GM21381 (cell line): ENCODE results near the gene EYS.

Experiments
- ATAC-seq: cut with Tn5 transposase; IDR thresholded peaks from one replicate; pipeline ENCODE4 v1.9.1; 2021; ENCODE audit warnings: mild to moderate bottlenecking, moderate library complexity; ENCODE audit not compliant: unreplicated experiment

The EYS gene

DNA sequence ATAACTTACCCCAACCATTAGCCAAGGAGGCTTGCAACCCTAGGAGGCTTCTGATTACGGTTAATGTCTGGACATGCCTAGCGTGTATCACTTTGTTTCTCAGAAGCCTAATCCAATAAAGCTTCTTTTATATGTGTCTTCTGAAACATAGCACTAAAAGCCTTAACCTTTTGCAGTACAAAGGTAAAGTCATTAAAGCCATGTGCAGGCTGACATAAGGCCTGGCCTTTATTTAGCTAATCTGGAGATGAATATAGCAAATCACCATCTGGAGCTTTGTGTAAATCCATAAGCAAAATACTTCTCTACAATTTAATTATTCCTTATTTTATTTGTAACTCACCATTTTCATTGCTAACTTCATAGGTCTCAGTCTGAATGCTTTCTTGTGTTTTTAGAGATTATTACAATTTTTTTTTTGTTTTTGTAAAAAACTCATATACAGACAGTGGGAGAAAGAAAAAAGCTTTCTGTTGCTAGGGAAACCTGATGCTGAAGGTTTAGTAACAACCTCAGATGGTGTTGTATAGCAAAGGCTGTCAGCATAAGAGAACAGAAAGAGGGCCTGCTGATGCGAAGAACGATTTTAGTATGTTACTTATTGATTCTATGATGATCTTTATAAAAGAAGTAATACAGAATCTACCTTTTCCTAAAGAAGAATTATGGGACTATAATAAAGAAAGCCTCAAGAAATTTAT is at the start of gene EYS:
Gene EYS (minus strand): TSS at position 101 of the 701 bp plus-strand sequence. CDS start 211,816 bp downstream, outside the sequence.
- ATAC-seq = no peak

DNA sequence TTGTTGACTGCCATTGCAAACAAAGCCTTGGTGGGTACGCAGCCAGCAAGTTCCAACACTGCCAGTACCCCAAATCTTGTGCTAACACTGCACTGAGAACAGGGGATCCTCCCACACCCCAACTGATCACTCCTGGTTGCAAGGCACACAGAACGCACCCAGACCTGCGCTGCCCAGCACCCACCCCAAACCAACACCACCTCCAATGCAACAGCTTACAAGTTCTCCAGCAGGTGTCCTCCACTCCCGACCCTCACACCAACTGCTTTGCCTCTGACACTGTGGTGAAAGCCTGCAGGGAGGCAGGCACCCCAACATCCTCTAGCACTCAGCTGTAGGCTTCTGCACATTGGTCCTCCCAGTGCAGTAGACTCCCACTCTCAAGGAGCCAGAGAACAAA is 39.3 kb upstream of the EYS start:
- ATAC-seq = no peak

DNA sequence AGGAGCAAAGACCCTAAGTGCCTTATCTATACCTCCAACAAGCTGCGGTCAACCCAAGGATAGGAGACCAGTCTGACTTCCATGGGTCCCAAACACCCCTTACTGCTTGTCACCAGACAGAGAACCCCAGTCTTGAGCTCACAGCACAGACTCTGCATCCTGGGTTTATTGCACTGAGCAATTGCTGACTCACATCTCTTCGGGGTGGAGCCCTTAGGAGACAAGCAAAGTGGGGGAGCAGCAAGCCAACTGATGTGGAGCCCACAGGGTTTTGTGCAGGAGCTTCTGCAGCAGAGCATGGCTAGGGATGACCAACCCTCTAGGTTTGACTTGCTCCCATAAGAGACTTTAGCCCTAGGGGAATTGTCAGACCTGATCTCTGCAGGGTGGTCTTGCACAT is 38.6 kb upstream of the EYS start:
- no peak for ATAC-seq

DNA sequence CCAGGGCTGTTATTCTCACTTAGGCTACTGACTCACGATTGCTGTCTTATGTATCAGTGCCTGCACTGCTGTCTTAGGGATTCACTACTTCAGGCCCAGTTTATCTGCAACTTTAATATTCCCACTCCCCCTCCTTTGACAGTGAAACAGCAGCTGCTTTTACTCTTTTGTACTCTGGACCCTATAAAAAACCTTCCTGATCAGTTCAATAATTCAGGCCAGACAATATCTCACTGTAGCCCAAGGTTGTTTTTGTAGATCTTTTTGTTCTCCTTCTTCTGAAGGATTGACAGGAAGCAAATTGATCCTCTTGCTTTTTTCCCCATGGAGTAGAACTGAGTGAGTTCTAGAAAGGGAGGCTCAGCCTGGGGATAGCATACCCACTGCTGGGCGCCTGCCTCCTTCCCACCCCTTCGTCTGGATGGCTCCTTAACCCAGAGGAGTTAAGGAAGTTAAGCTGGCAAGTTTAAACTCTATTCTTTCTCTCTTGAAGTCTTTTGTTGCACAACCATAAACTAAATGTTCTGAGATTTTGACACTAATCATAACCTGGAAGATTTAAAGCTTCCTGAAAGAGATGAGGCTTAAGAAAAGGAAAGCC is 22.0 kb upstream of the EYS start:
- no peak for ATAC-seq

DNA sequence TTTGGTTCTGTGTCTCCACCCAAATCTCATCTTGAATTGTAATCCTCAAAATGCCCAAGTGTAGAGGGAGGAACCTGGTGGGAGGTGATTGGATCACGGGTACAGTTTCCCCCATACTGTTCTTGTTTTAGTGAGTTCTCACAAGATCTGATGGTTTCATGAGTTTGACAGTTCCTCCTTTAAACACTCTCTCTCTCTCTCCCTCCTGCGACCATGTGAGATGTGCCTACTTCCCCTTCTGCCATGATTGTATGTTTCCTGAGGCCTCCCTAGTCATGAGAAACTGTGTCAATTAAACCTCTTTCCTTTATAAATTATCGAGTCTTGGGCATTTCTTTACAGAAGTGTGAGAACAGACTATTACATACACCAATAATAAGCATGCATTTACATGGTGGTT is 12.1 kb upstream of the EYS start:
- no peak for ATAC-seq

DNA sequence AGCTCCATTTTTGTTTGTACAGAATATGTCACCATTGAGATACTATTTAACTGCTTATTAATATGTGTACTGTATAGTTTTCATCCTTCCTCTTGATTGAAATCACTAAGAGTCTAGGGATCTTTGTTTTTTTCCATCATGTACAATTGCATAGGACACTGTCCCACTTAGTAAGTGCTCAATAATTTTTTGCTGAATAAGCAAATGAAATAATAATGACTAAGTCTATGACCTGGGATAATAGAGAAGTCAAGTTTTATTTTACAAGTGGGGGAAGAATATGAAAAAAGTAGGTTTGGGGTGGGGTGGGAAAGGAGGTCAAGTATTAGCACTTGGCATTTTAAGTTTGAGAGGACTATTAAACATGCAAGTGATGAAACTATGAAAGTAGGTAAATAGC is 4.5 kb upstream of the EYS start:
- ATAC-seq = no peak

DNA sequence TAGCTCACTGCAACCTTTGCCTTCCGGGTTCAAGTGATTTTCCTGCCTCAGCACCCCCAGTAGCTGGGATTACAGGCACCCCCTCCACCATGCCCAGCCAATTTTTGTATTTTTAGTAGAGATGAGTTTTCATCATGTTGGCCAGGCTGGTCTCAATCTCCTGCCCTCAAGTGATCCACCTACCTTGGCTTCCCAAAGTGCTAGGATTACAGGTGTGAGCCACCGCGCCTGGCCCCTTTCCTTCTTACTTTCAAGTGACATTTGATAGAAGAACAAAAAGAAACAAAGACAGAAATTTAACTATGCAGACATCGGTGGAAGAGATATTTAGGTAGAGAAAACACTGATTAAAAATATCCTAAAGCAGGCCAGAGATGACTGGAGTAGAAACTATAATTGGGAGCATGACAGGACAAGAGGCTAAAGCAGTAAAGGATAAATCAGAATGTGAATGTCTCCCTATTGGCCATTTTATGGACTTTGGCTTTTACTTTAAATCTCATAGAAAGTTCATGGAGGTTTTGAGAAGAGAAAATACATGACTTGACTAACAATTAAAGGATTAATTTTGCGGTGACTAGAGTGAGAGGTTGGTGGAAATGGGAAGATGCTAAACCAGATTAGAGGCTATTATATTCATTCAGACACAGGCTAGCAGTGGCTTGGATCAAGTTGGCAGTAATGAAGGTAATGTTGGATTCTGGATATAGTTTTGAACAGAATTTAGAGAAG is 2.2 kb upstream of the EYS start:
- no peak for ATAC-seq

DNA sequence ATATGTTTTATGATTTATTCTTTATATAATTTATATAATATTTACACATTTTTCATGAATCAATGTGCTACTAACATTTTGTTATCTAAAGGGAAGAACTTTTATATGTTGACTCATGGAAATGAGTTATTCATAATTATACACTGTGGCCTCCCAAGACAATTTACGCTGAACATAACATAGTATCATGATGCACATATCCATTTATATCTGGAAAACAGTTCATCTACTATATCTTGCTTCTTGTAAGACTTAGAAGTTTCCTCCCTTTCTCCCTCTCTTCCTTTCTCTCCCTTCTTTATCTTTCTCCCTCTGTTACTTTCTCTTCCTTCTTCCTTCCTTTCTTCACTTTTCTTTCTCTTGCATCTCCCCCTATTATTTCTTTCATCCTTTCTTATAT is 1.1 kb upstream of the EYS start:
- ATAC-seq = no peak

DNA sequence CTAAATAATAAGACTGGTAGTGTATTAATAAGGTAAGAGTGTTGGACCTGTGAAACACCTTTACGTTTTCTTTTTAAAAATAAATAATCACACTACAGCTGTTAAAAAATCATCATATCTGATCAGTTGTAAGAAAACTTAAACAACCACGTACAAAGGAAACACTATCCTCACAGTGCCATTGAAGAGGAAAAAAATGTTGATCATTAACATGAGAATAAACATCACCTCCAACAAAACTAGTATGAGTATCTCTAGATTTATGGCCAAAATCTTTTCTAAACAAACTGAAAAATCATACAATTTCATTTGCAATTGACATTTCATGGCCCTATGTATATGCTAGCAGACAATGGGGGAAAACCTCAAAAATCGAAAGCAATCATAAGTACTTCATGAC is 590 bp downstream of the EYS start:
- no peak for ATAC-seq

DNA sequence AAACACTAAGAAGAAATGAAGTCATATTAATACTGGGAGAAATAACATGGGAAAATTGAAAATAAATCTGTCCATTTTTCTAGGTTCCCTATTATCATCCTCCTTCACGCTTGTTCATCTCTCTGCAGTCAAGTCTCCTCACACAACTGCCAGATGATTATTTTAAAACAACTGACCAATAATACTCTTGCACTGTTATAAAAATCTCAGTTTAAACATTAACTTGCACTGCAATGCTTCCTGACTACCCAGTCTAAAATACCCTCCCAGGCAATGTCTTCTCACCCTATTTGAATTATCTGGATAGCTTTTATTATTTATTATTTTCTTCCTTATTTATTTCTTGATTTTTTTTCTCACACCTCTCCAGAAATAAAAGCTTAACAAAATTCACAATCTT is 5.7 kb downstream of the EYS start:
- no peak for ATAC-seq

DNA sequence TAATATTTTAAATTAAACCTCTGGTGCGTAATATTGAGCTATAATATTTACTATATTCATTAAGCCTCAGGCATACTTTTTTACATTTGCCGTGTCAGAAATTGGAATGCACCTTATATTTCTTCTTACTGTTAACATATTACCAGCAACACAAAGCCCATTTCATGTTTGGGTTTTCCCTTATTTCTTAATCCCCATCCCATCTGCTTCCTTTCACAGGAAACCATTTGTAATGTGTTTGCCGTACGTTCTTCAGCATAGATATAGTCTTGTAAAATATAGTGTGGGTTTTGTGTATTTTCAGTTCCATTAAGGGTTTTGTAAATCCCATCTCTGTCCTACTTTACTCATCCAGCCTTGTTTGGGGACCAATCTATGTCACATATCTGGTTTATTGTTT is 6.5 kb downstream of the EYS start:
- no peak for ATAC-seq

DNA sequence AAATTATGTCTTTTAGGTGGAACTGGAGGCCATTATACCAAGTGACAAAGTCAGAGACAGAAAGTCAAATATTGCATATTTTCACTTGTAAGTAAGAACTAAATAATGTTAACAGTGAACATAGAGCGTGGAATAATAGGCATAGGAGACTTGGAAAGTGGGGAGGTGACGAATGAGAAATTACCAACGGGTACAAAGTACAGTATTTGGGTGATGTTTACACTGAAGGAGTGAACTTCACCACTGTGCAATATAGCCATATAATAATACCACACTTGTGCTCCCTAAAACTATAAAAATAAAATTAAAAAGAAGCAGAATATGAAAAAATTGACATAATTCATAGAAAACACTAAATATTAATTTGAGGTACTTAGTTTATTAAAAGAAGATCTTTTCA is 14.9 kb downstream of the EYS start:
- no peak for ATAC-seq

DNA sequence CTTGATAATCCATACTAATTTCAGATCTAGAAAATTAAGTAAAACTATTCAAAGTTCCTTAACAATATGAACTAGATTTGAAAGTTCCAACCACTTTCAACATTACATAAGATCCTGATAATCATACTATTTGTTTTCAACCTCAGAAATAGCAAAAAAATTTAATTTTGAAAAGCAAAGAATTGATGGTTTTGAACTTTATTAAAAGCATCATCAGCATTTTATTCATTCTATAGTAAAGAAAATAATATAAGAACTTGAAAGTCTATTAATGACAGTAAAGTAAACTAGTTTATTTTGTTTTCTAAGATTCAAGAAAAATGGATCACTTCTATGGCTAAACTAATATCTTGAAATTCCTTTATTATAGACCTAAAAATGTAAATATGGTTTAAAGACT is 26.8 kb downstream of the EYS start:
- no peak for ATAC-seq

DNA sequence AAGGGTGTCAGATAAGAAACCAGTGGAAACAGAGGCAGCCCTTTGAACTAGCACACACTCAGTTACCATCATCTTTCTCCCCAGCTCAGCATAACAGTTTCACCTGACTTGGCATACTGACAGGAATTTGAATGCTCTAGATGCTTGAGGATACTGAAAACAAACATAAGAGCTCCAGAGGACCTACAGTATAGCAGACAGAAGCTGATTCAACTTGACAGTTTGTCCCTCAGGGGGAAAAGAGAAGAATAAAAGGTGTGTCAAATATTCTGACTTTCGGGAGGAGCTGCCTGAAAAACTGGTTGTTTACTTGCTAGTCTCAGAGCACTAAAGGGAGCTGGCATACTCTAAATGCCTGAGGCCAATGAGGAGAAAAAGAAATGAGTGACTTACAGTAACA is 35.1 kb downstream of the EYS start:
- no peak for ATAC-seq

DNA sequence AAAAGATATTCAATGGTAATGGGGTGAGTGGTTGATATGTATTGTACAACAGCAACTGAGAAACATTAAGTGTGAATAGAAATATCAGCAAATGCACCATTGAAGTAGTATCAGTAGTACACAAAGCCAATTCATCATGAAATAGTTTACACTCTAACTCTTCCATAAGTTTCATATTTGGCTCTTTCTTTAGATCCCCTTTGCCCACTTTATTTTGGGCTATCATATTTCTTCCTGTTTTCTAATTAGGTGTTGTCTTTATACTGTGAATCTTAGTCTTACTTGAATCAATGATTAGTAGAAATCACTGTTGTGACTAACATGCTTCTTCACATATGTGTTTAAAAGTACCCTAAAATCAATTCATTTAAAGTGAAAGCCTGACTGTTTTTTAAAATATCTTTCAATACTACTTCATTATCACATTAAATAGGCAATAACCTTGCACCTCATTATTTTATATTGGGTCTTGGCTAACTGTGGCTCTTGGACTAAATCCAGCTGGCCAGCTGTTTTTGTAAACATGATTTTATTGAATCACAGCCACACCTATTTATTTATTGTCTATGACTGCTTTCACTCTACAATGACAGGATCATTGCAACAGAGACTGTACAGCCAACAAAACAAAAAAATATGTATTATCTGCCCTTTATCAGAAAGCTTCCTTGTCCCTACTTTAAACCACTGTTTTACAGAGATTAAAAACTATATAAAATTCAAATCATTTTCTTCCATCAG is 38.9 kb downstream of the EYS start:
- ATAC-seq = no peak

DNA sequence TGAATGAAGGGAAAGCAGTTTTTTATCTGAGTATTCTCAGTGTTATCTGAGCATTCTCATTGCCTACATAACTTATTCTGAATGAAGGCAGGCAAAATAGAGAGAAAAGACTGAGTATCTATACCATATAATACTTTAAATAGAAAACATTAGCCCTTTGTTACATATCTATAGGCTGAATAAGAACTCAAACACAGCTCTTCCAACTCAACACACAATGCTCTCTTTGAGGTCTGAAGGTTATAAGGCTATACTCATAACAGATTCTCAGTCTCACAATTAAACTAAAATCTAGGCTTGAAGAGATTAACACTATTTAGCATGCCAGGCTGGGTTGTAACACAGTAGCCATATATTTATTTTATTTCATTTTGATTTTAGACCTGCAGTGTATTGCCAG is 56.9 kb downstream of the EYS start:
- ATAC-seq = no peak

DNA sequence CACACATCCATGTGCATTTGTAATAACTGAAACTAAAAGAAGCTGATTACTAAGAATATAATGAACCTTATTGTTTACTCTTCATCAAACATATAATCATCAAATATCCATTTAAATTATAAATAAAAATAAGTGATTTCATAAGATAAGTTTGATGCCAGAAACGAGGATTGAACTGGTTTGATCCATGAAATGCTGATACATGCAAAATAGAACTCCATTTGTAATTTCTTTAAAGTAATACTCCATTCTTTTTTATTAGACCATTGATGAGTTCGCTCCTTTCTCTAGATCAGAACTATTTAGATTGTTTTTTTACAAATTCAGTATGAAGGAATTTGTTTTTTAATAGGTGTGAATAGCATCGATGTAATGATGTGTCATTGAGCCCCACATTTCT is 57.6 kb downstream of the EYS start:
- no peak for ATAC-seq

DNA sequence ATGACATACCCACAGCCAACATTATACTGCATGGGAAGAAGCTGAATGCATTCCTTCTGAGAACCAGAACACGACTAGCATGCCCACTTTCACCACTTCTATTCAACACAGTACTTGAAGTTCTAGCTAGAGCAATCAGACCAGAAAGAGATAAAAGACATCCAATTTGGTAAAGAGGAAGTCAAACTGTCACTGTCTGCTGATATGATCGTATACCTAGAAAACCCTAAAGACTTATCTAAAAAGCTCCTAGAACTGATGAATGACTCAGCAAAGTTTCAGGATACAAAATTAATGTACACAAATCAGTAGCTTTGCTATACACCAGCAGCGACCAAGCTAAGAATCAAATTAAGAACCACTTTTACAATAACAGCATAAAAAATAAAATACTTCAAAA is 60.5 kb downstream of the EYS start:
- no peak for ATAC-seq

DNA sequence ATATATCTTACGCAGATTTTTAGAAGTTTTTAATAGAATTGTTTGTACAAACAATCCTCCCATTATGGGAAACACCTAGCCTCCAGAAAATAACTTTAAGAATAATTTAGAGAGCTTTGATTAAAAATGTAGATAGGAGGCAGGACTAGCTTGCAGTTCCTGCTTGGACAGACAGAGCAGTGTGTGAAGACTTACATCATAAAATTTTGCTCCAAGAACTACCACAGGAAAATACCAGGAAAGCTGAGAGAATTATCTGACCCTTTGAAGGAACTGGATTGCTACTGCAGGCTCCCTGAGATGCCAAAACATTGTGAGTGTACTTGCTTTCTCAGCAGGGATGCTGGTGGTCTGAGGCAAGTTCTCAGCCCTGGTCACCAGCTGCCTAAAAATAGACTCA is 64.2 kb downstream of the EYS start:
- ATAC-seq = no peak

DNA sequence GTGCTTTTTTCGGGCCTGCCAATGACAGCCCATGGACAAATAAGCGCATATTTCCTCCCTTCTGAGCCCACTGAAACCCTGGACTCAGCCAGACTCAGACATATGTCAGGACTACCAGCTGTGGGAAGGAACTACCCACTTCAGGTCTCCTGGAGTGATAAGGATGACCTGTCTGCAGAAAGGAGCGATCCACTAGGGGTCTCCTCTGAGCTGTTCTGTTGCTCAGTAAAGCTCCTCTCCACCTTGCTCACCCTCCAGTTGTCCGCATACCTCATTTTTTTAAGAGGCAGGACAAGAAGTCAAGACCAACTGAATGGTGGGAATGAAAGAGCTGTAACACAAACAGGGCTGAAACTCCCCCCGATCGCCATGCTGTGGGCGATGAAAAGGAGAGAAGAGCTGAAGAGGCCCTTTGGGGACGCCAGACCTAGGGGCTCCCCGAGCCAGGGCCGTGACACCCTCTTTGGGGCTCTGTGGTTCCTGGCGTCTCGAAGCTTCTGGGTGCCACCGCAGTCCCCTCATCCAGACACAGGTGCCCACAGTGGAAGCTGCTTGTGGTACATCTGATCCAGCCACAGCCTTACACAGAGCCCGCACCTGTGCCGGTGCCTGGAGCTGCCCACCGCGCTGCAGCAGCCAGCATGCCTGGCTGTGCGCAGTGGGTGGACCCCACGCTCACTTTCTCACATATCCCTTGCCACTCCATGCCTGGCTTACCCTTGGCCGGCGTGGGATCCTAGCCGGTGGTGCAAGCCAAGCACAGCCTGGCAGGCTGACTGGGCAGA is 68.8 kb downstream of the EYS start:
- no peak for ATAC-seq
